NCI-H345 (cell line): ENCODE data around the gene NOS1AP.
A peak's percentile ranks its signal among the peaks of the same experiment; 100 is the strongest.

Experiments used
- DNase-seq: peaks from one replicate; lab custom pipeline; 2025; lab: John Stamatoyannopoulos, UW

Gene NOS1AP

DNA sequence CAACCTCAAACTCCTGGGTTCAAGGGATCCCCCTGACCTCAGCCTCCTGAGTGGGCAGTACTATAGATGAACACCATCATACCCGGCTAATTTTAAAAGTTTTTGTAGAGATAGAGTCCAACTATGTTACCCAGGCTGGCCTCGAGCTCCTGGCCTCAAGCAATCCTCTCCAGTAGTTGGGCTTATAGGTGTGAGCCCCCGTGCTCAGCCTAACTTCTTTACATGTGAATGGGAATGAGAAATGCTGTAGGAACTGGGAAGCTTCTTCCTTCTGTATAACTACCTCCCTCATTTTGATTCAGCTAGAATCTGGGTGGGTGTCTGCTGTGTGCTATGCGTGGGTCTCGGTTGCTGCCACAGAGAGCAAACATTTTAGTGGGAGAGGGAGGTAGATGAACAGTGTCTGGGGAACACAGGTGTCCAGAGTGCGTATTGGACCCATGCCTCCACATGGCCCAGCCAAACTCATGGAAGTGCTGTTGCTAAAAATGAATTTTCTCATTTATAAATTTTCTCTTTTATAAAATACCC, 150.6 kb downstream of the NOS1AP start:
- no peak for DNase-seq

DNA sequence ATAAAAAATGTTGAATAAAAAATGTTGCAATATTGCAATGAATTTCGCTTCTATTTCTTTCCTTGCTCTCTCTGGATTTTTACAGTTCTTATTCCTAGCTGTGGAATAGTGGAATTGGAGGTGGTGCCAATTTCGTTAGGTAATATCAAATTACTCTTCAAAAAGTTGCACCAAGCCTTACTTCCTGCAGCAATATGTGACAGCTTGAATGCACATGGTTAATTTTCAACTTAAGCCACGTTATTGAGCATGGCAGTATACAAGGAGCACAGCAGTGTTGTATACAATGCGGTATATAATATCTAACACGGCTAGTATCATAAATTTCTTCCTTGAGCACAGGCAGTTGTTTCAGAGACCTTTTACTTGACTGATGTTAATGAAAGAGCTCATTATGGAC, 152.5 kb downstream of the NOS1AP start:
- no peak for DNase-seq

DNA sequence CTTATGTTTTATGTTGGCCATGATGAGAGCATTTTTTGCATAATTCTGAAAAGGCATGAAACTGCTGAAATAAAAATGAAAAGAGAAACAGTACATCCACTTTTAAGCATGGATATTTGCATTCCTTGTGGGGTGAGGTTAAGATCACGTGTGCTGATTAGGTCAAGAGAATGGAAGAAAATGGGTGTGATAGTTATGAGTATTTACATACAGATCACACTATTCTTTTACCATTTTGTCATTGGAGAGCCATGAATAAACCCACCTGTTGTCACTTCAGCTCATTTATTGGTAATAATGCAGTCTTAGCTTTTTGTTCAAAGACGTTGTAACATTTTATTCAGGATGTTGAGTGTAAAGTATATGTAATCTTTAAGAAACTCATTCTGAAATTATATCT, 153.2 kb downstream of the NOS1AP start:
- DNase-seq, result no peak

DNA sequence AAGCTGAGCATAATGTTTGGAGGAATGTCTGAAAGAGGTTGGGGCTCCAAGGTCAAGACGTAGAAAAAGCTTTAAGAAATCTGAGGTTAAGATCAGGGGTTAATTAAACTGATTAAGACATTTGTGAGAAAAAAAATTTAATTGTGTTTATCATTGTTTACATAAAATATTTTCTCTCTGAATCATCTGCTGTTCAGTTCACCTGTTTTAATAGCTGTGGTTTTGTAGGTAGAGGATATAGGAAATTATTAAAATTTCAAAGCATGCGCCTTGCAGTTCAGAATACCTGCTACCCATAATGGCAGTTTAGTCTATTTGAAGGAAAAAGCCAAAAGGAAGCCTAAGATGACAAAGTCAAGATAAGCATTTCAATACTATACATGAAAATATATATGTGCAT, 154.0 kb downstream of the NOS1AP start:
- no peak for DNase-seq

DNA sequence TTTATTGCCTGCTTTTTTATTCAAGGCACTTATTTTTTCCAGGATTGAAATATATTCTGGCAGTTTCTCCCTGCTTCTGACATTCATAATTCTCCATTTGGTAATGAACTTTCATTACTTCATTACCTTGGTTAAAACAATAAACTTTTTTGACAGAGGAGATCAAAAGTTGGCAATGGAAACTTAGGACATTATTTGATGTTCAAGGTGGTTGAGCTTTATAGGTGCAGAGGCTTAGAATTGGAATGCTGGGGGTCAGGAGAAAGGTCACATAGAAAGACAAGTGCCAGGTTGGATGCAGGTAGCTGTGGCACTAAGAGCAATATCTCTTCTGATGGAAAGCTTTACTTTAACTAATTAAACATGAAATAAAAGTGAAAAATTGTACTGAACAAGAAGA, 154.8 kb downstream of the NOS1AP start:
- DNase-seq, result no peak

DNA sequence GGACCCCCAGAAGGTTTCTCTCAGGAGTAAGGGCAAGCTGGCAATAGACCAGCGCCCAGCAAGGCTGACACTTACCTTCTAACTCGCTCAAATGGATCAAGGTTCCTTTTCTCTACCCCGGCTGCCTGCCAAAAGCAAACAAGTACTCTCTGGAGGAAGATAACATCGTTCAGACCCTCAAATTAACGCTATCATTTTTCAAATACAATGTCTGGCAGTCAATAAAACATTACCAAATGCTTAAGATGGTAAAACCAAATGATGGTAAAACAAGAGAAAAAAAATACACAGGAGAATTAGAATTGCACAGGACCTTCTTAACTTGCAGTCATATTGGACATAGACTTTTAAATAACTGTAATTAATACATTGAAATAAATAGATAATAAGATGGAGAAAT, 159.1 kb downstream of the NOS1AP start:
- DNase-seq, result no peak

DNA sequence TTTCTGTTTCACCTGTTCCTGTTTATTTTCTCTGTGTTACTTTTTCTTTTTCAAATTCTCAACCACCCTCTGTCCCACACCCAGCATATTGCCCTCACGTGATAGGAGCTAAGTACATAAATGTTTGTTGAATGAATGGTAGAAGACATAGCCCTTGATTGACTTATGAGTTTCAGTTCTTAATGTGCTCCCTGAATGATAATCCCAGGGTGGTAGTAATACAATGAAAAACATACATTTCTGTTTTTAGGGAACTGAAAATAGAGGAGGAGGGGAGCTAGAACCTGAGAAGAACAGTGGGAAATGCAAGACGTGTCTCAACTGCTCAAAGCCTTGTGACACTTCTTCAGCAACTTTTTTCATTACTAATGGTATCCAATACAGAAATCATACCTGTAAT, 160.1 kb downstream of the NOS1AP start:
- DNase-seq, result no peak

DNA sequence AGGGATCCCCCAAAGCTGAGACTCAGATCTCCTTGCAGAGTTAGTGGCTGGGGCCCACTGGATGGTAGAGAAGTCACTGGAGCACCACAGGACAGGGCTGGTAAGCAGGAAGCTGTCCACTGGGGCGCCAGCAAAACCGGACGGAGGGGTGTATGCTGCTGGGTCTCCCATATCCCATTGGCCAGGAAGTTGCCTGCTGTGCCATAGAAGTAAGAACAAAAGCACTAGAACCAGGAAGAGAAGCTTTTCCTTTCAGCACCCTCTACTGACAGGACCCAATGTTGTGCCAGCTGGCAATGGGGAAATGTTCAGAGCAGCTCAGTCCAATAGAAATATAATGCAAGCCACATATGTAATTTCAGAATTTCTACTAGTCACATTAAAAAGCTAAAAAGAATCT, 160.6 kb downstream of the NOS1AP start:
- DNase-seq, result peak; percentile 60

DNA sequence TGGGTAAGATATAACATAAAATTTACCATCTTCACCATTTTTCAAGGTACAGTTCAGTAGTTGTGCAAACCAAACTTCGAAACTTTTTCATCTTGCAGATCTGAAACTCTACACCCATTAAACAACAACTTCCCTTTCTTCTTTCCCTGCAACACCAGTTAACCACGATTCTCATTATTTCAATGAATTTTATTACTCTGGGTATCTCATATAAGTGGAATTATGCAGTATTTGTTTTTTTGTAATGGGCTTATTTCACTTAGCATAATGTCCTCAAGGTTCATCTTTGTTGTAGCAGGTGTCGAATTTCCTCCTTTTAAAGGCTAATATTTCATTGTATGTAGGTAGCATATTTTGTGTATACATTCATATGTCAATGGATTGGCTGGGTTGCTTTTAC, 161.0 kb downstream of the NOS1AP start:
- DNase-seq, result no peak

DNA sequence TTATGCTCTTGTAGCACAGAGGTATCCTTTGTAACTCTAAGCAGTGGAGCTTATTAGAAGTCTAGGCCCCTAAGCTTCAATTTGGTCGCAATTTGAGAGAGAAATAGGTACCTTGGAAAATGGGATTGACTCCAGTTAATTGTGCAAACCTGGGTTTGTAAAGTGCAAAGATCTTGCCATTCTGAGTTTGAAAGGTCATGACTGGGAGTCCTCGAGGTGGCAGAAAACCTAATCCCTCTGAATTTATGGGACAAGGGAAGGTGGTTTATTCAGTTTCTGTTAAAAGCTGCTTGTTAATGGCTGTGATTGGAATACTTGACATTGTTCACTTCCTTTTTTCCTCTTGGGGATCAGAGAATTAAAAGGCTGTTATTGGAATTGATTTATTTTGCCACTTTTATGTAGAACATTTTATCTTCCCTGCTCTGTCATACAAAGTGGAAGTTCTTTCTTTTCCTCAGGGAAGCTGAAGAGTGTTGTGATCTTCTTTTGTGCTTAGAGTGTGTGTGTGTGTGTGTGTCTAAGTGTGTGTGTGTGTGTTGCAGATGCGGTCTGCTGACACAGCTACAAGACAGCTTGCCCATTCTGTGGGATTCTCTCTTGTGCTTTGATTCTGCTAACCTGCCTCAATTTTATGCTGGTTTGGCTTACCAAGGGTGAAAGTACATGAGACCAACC, 162.7 kb downstream of the NOS1AP start:
- no peak for DNase-seq

DNA sequence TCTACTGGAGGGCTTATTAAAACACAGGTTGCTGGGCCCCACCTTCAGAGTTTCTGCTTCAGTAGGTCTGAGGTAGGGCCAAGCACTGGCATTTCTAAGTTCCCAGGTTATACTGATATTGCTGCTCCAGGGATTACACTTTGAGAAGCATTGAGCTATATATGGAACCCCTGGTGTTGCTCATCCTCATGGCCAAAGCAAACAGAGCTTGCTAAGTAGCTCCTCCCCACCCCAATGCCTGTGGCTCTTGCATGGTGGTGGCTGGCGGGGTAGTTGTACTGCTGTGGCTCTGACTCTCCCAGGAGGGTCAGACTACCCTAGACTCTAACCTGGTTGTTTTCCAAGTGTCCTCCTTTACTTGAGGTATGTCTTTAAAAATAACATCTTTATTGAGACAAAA, 163.6 kb downstream of the NOS1AP start:
- no peak for DNase-seq

DNA sequence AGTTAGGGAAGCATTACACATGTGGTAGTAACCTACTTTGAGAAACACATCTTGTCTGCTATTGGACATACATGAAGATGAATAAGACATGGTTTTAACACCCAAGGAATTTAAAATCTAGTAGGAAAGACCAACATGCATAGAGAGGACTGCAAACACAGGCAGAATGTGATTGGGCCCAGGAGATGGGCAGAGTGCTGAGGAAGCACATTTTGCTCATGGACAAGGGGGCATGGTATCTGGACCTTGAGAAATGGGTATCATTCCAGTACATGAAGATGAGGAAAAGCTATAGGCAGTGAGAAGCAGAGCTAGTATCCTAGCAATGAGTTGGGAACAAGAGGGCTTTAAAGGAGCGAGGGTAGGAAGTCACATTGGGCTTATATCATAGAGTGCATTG, 164.4 kb downstream of the NOS1AP start:
- no peak for DNase-seq

DNA sequence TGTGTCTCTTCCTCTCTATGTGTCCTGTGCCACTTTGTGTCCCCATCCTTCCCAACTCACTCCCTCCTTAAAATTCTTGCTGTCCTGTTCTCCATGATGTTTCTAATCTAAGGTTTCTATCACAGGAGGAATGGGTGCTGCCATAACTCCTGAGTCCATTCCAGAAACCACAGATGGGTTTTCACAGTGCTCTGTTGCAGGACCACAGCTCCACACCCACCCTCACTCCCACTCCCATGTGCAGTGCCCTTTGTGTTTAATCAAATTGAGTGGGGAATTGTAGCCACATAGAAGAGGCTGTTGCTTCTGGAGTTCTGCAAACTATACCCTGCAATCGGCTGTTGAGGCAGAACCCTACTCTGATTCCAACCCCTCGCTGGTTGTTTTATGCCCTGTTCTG, 165.1 kb downstream of the NOS1AP start:
- DNase-seq, result no peak

DNA sequence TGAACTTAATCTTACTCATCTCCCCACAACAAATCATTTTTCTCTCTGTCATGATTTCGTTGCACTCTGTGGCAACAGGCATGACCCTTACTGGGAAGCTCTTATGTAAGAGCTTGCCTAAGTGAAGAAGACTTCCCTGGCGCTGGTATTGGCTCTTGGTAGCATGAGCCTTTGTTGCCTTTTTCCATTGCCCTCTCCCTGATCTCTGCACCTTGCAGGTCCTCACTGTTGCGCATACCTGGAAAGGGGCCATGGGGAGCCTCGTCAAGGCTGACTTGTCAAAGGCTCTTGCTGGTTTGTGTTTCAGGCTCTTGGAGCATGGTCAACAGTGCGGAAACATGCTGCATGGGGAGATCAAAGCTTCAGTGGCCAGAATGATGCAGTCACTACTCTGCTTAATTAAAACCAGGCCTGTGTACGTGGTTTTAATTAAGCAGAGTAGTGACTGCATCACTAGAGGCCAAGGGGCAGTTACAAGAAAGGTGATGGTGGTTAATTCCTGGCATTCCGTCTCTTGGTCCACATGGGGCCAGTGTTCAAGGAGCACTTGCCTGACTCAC, 165.8 kb downstream of the NOS1AP start:
- DNase-seq, result no peak

DNA sequence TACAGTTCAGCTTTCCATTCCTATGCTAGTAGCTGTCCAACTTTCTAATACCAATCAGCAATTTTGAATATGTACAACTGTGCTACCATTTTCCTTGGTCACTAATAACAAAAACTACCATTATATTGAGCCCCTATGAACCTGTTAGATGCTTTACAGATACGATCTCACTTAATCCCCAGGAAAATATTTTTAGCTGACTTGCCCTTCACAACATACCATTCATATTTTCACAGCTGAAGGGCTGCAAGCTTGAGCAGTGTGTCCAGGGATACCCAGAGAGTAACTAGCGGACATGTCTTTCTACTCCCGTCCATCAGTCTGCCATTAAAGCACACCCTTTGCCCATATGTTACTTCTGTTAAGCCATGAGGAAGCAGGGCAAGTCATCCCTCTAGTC, 166.7 kb downstream of the NOS1AP start:
- no peak for DNase-seq

DNA sequence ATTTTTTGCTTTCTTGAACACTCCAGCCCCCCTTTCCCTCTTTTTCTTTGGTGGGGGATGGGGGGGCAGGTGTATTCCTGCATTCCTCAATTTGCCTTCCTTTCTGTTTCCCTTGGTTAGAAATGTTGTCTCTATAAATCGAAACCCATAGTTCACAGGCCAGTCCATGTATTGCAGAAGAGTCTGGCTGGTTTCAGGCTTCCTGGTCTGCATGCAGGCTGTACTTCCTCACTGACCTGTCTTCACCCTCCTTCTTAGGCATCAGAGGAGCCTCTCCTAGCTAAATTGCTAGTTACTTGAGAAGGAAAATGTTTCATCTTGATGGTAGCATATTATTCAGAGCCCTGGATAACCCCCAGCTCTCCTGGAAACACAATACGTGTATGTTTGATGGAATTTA, 167.1 kb downstream of the NOS1AP start:
- no peak for DNase-seq

DNA sequence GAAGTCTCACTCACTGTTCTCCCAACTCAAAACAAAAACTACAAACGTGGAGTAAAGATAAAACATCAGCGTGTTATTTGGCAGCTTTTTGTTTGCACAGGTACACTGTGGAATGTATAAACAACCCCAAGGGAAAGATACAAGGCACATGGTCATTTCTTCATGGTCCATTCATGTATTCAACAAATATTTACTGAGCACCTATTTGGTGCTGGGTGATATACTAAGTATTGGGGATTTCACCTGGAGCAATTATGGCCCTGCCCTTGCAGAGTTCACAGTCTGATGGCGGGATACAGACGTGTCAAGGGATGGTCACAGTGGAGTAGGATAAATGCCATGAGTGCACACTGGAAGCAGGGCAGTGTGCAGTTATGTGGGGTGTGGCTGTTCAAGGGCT, 171.1 kb downstream of the NOS1AP start:
- DNase-seq, result no peak

DNA sequence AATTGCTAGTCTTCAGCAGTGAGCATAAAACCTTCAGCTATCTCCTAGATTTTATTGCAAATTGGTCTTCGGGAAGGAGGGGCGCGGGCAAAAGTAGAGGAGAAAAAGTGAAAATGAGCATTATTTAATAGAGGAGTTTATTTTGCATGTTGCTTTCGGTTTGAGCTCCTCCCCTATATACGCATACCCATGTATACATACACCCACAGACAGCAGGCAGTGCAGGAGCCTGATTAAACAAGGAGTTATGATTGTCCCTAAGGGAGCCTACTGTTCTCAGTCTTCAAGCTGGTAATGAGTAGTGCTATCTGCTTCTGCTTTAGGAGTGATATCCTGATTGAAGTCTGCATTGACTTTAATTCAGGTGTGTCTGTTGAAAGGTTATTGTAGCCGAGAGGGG, 173.3 kb downstream of the NOS1AP start:
- no peak for DNase-seq

DNA sequence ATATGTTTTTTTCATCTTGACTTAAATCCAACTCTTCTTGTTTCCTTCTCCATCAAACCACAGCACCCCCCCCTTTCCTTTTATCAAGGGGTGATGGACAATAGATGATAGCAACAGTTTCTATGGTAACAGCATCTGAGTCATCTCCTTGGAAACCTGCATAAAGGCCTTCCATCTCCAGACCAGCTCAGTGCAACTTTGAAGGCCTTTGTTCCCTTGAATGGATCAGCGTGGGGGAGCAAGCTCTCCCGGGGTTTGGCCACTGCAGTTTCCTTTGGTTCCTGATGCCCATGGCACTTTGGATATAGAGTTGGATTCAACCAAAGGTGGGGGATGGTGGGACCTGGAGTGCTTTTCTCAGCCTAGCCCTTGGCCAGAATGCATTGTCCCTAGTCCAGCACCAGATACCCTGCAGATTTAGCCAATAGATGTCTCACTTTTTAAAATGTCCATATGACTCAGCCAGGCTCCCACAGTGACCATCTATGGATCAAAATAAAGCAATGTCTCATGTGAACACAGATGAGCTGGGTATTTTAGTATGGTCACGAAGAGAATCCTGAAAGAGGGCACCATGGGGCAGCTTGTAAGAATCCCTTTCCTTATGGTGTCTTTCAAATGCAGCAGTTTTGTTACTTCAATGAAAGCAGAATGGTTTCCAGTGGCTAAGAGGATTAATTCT, 179.5 kb downstream of the NOS1AP start:
- DNase-seq, result peak; percentile 5

DNA sequence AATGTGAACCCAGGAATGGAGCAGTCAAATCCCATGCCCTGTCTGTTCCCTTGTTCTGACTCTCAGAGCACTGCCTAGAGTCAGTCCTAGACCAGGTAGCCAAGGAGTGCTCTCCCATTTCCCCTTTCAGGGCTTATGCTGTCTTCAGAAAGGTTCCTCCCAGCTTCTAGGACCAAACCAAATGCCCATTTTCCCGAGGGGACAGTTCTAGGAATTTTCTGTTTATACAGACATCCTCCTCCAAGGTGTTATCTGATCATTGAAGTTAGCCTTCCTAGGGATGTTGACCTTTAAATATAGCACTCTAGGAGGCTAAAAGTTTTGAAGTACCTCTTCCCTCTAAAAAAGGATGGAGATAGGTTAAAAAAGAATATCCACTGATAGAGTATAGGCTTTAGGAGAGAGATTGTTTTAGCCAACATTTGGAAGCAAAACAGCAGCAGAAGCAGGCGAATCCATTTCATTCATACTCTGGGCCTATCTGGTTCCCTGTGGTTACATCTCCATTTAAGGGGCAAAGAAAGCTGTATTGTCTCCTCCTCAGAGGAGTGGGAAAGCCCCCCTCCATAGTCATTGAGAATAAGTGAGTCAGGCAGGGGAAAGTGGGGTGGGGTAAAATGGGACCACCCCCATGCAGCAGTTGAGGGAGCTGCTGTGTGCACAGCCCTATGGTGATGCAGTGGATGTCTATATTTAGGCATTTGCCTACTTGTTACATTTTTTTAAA, 180.7 kb downstream of the NOS1AP start:
- no peak for DNase-seq

DNA sequence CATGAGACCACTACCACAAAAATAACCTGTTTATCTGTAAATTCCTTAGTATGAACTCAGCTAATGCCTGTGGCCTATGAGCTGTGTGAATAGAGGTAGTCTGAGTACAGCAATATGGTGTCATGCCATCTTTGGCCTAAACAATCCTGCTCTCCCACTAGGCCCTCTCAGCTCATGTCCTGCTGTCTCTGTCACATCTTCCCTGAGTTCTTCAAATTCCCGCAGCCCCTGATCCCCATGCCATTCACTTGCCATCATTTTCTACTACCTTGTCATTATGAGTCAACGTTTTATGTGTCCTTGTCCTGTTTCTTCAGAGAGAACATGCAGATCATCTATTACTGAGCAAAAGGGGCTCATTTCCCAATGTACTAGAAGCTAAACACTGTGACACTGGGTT, 181.6 kb downstream of the NOS1AP start:
- DNase-seq, result no peak

DNA sequence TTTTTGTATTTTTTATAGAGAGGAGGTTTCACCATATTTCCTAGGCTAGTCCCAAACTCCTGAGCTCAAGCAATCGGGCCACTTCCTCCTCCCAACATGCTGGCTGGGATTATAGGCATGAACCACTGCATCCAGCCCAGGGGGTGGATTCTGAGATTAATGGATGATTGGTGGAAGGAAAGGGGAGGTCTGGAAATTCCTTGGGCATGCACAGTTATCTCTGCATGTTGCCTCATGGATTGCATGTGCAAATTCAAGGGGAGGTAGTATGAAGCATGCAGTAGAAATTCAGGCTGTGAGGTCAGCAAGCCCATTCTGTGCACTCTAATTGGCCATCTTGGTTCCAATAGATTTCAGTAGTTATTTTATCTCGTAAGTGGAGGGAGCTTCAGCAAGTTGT, 182.7 kb downstream of the NOS1AP start:
- DNase-seq, result no peak

DNA sequence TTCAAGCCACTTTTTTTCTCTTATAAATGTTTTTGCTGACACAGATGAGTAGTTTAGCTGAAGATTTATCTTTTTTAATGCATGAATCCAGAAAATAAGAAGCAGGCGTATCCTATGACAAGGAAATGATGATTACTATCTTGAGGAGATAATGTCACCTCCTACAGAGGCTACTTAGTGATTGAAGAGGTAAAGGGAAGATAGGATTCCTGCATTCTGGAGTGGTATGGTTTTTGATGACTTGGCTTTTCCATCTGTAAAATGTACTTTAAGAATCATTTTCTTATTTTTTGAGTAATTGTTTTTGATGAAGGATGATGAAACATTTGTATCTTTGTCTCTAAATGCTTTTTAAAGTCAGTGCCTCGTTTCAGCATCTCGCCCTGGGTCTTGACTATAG, 184.3 kb downstream of the NOS1AP start:
- no peak for DNase-seq
